Measurements from ENCODE around the gene KRT15. TPM values are rescaled to one million over a fixed set of nuclear protein-coding genes. Genes with fewer than 3 reads are reported as not detected.
A peak's percentile ranks its signal among the peaks of the same experiment; 100 is the strongest.

KRT15 gene
- total RNA-seq, 1 donor from 2014 or later = 24.3 TPM

DNA sequence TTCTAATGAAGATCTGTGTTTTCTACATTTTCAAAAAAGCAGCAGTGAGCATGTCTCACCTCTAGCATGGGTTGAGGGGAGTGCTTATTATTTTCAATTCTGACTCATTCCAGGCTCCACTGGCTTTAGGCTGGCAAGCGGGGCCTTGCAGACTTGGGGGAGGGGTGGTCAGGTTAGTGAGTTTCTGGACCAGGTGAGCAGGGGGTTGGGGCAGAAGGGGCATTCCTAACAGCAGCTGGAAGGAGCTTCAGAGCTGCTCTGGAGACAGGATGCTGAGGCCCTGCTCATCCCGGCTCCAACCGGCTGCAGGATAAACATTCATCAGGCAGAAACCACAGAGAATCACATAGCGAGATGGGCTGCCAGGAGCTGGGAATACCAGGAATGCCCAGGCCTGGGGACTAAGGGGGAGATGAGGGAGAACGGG, 19.9 kb upstream of the KRT15 start:
- no peaks in the 10 kb centered on the region for H3K9me3 ChIP-seq
- H3K4me3 ChIP-seq = no peak overlapping the region
- no peak for DNase-seq
- intact Hi-C loops (cut with DNase I) = no loop called here
- H3K27me3 ChIP-seq = no peaks in the 10 kb centered on the region
- H3K4me1 ChIP-seq = no peaks in the 10 kb centered on the region
- H3K36me3 ChIP-seq = no peaks in the 10 kb centered on the region
- ATAC-seq = no peak
- H3K27ac ChIP-seq = no peak overlapping the region
- TF ChIP-seq, protein P1, sequence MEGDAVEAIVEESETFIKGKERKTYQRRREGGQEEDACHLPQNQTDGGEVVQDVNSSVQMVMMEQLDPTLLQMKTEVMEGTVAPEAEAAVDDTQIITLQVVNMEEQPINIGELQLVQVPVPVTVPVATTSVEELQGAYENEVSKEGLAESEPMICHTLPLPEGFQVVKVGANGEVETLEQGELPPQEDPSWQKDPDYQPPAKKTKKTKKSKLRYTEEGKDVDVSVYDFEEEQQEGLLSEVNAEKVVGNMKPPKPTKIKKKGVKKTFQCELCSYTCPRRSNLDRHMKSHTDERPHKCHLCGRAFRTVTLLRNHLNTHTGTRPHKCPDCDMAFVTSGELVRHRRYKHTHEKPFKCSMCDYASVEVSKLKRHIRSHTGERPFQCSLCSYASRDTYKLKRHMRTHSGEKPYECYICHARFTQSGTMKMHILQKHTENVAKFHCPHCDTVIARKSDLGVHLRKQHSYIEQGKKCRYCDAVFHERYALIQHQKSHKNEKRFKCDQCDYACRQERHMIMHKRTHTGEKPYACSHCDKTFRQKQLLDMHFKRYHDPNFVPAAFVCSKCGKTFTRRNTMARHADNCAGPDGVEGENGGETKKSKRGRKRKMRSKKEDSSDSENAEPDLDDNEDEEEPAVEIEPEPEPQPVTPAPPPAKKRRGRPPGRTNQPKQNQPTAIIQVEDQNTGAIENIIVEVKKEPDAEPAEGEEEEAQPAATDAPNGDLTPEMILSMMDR (IDR thresholded peaks at IDR 0.05) = no peak

DNA sequence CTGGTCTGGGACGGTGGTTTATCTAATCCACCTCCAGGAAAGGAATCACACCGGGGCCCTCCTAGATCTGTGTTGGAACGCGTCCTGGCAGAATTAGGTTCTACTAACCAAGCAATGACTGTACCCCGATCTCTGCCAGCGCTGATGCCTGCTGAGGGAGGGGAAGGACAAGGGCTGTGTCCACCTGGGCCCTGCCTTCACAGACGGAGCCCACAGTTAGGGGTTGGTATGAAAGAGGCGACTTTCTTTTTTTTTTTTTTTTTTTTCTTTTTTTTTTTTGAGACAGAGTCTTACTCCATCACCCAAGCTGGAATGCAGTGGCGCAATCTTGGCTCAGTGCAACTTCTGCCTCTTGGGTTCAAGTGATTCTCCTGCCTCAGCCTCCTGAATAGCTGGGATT, 19.3 kb upstream of the KRT15 start:
- H3K4me3 ChIP-seq = no peak overlapping the region
- H3K9me3 ChIP-seq = no peaks in the 10 kb centered on the region
- peak; percentile 37 for ATAC-seq
- no peak overlapping the region for H3K27ac ChIP-seq
- DNase-seq = no peak
- H3K27me3 ChIP-seq = no peaks in the 10 kb centered on the region
- intact Hi-C loops (cut with DNase I) = no loop called here
- TF ChIP-seq, protein P1 (IDR thresholded peaks at IDR 0.05) = no peak
- H3K36me3 ChIP-seq = no peaks in the 10 kb centered on the region
- no peaks in the 10 kb centered on the region for H3K4me1 ChIP-seq

DNA sequence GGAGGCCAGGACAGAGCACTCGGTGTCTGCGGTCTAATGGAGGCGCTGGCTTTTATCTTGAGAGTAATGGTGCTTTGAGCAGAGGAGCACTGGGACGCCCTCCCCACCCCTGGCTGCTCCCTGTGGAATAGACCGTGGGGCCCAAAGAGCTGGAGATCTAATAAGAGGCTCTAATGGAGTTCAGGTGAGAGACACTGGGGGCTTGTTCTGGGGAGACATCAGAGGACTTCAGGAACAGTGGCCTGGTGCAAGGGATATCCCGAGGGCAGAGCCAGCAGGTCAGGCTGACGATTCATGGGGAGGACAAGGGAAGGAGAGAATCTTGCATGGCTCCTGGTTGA, 18.9 kb upstream of the KRT15 start:
- no peaks in the 10 kb centered on the region for H3K27me3 ChIP-seq
- H3K4me3 ChIP-seq = no peak overlapping the region
- DNase-seq = no peak
- H3K4me1 ChIP-seq = no peaks in the 10 kb centered on the region
- ATAC-seq = no peak
- TF ChIP-seq, protein P1 (IDR thresholded peaks at IDR 0.05) = no peak
- no peak overlapping the region for H3K27ac ChIP-seq
- H3K9me3 ChIP-seq = no peaks in the 10 kb centered on the region
- H3K36me3 ChIP-seq = no peaks in the 10 kb centered on the region
- intact Hi-C loops (cut with DNase I) = no loop called here

DNA sequence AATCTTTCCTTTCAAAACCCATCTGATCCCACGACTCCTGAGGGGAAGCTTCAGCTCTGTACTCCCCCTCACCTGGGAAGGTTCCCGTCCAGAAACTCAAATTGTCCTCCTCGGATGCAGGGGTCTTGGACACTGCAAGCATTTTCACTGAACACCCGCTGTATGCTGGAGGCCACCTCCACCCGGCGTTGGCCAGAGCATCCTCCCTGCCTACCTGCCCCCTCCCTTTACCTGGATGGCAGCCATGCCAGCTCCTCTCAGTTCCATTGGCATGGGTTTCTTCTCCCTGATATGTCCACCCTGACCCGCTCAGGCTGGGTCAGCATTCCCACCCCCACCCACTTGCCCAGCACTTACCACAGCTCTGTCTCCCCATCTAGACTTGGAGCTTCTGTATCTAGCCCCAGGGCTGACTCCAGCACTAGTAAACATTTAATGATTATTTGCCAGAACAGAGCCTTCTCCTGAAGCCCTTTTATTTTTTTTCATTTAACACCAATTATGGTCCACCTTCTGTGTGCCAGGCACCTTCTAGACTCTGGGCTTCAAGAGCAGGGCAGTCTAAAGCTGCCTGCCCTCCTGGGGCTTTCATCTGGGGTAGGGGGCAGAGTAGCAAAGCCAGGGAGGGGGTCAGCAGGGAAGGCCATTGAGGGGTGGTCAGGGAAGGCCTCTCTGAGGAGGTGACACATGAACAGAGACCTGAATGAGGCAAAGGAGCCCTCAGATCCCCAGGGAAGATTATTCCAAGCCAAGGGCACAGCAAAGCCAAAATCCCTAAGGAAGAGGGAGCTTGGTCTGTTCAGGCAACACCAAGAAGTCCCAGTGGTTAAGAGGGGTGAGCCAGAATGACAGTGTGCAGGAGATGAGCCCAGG, 18.3 kb upstream of the KRT15 start:
- H3K27me3 ChIP-seq = no peaks in the 10 kb centered on the region
- no peak overlapping the region for H3K4me3 ChIP-seq
- intact Hi-C loops (cut with DNase I) = no loop called here
- no peak overlapping the region for H3K27ac ChIP-seq
- TF ChIP-seq, protein P1 (IDR thresholded peaks at IDR 0.05) = no peak
- no peaks in the 10 kb centered on the region for H3K9me3 ChIP-seq
- no peaks in the 10 kb centered on the region for H3K36me3 ChIP-seq
- ATAC-seq (no peak), DNase-seq (no peak)
- H3K4me1 ChIP-seq = no peaks in the 10 kb centered on the region

DNA sequence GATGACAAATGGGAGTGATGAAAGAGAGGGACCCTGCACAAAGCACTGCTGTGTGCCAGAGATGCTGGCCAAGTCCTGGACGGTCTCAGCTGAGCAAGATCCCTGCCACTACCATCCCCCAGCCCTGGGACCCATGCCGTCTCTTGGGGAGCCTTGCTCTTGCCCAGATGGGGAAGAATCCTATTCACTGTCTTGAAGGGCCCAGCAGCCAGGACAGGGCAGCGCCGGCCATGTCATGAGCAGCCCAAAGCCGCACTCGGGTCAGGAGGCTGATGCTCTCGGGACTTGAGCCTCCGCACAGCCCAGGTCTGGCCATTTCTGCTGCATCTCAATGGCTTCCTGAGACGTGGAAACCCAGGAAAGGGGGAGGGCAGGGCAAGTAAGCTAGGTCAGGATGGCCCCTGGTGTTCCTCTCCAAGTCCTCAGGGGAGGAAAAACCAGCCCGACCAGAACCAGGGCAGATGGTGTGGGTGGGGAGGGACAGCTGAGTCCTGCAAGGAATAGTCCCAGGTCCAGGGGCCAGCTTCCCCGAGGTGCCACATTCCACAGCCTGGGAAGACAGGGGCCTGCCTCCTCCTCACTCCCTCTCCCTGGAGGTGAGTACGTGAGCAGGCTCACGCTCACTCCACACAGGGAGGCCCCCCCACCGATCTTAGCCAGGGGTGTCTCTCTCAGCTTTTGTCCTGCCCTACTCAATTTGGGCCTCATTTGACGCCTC, 17.2 kb upstream of the KRT15 start:
- TF ChIP-seq, protein P1 (IDR thresholded peaks at IDR 0.05) = no peak
- no peaks in the 10 kb centered on the region for H3K9me3 ChIP-seq
- no peaks in the 10 kb centered on the region for H3K4me1 ChIP-seq
- DNase-seq (peak; percentile 62), ATAC-seq (peak; percentile 52)
- H3K27me3 ChIP-seq = no peaks in the 10 kb centered on the region
- H3K27ac ChIP-seq = no peak overlapping the region
- H3K4me3 ChIP-seq = no peak overlapping the region
- H3K36me3 ChIP-seq = no peaks in the 10 kb centered on the region
- intact Hi-C loops (cut with DNase I) = no loop called here
